HG02870 (cell line): ENCODE measurements around the gene RNF121.

ENCODE experiments used
- ATAC-seq: cut with Tn5 transposase; IDR thresholded peaks from one replicate; pipeline ENCODE4 v1.9.1; 2021; ENCODE audit warnings: mild to moderate bottlenecking, moderate library complexity; ENCODE audit not compliant: unreplicated experiment

Gene RNF121

DNA sequence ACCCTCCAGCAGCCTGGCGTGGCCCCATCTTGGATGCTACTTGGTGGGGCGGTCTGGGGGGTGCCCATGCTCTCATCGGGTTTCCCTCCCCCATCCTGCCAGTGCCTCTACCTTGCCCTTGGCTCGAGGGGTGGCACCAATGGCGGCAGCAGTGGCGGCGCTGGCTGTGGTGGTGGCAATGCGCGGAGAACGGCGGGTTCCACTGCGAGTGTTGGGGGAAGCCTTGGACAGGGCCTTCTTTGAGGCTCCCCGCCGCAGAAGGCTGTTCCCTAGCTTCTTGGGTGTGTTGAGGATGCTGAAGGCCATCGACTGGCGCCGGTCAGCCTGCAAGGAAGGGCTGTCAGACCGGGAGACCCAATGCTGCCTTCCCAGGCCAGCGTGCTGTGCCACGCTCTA is 74.9 kb downstream of the RNF121 start:
- no peak for ATAC-seq

DNA sequence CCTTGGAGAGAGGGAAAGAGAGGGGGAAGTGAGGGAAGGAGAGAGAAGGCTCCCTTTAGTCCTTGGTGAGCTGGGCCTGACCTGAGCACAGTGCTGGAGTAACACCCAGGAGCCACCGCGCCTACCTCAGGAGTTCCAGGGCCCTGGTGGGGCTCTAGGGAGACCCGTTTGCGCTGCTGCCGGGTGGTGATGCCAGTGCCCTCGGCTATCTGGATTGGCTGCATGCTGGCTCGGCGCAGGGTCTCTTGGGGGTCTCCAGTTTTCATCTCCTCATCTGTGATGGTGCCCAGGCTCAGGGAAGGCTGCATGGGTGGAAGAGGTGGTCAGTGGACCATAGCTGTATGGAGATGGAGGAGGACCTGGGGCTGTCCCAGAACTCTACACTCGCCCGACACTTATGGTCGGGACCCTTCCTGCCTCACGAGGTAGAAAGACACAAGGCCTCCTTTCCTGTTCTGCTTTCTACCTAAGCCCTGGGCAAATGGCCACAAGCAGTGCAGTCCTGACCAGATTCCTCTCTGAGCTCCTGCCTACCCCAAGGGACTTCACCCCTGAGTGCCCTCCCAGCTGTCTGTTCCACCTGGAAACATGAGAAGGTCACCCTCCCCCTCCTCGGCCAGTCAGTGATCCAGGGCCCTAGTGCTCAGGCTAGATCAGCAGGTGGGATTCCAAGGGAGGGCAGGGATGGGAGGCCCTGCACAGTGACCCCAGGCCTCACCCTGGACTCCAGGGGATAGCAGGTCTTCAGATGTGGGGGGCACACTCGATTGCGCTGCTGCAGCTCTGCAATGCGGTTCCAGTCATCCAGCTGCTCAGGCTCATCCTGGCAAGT is 75.9 kb downstream of the RNF121 start:
- ATAC-seq: no peak

DNA sequence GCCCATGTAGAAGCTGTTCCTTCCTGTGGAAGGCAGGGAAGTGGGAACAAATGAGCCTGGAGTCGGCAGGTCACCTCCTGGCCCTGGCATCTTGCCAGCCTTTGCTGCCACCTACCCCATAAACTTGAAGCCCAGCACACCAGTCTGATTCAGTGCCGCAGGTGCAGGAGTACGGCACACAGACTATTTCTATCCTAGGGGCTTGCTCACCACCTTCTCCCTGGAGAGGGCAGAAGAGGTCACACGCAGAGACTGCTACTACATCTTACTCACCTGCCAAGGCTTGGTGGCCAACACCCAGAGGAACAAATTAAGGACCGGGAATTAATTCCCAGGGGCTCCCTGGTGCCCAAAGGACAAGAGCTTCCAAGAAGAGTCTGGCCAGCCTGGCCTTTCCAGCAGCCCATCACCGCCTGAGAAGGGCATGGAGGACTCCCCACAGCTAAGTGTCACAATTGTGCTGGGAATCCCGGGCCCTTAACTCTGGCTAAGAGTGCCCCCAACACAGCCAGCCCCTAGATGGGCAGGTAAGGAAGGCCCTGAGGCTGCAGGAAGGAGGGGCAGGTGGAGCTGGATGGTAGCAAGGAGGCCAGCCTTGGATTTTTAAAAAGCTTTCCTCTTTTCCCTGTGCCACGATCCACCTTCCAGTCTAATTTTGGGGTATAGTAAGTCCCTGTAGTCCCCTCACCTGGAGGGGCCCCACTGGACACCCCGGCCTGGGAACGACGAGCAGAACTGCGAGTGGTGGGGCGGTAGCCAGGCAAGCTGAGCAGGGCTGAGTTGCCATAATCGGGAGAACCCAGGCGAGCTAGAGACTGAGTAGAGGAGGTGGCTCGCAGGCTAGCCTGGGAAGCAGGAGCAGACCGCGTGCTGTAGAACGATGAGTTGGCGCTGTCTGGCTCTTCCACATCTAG is 76.8 kb downstream of the RNF121 start:
- no peak for ATAC-seq

DNA sequence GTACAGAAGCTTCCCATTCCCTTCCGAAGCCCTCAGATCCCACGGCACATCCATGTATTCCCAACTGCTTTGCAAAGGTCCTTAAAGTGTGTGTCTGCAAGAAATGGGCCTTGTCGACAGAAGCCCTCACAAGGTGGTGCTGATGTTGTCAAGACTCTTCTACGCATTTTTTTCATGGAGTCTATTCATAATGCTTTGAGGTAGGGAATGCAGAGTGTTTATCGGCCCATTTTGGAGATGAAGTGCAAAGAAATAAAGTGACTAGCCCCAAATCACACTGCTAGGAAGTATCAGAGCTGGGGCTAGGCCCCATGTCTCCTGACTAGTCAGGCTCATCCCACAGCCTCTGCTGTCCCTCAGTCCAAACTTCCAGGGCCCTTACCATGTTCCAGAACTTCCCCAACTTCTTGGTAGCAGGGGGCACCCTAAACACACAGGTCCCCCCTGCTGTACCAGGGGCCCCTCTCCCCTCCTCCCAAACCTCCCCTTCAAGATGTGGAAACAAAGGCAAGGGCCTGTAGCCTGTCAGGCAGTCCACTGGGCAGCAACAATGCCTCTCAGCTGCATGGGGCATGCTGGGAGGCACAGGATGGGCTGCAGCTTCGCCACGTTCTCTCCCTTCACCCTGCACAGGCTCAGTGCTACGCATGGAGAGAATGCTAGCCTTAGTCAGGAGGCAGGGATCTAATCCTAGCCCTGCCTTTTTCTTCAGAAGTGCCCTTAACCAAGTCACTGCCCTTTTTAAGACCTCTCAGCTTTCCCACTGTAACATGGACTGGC is 77.7 kb downstream of the RNF121 start:
- no peak for ATAC-seq

DNA sequence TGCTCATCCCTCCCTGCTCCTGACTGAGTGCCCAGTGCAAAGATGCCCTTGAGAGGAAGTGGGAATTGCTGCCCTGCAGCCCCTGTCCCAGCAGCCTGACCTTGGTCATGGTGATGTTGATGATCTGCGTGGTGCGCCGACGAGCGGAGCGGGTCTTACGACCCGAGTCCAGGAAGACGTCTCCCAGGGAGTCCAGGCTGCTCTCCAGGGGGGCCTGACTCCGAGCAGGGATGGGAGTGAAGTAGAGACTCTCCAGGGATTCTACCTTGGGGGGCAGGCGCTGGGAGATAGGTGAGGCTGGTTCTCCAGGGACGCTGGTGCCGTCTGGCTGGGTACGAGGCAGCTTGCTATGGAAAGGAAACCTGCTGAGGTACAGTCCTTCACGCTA is 78.2 kb downstream of the RNF121 start:
- ATAC-seq: no peak

DNA sequence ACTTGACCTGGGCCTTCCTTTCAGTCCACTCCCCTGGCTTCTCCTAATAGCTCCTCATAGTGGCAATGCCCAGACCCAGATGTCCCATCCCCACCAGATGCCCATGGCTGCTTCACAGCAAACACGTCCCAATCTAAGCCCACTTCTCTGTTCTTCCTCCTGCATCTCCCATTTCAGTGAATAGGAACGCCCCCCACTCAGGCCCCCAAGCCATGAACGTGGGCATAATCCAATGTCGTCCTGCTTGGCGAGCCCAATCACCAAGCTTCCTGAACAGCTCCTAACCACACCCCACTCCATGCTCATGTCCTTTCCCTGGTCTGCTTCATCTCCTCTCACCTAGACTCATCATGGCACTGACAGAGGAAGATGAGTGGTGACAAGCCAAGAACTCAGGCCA is 78.7 kb downstream of the RNF121 start:
- ATAC-seq: no peak

DNA sequence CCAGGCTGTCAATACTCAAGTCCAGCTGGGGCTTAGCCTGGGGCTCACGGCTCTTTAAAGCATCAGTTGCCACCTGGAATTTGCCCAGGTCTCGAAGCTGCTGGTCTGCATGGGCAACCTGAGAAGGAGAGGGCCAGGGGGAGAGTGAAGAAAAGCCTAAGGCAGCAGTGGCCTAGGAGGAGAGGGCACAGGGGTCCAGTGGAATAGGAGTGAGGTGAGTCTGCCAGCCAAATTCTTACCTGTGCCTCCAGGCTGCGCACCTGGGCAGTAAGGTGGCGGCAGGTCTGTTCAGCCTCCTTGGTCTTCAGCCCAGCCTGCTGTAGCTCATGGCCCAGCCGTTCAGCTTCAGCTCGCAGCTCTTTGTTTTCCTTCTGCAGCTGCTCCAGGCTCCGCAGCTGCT is 79.9 kb downstream of the RNF121 start:
- ATAC-seq: no peak

DNA sequence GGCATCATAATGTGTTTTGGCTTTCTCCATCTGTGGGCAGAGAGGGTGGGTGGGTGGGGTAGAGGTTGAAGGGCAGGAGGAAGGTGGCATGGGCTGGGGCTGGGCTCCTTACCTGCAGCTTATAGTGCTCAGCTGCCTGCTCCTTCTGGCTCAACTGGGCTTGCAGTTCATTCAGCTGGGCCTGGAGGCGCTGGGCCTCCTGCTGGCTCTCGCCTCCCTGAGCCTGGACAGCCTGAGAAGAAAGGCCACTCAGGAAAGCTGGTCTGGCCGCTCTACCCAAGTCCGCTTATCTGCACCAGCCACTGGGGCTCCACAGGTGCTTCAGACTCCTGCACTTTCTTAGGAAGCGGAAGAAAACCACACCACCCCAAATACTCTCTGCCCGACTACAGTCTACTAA is 80.3 kb downstream of the RNF121 start:
- ATAC-seq: no peak

DNA sequence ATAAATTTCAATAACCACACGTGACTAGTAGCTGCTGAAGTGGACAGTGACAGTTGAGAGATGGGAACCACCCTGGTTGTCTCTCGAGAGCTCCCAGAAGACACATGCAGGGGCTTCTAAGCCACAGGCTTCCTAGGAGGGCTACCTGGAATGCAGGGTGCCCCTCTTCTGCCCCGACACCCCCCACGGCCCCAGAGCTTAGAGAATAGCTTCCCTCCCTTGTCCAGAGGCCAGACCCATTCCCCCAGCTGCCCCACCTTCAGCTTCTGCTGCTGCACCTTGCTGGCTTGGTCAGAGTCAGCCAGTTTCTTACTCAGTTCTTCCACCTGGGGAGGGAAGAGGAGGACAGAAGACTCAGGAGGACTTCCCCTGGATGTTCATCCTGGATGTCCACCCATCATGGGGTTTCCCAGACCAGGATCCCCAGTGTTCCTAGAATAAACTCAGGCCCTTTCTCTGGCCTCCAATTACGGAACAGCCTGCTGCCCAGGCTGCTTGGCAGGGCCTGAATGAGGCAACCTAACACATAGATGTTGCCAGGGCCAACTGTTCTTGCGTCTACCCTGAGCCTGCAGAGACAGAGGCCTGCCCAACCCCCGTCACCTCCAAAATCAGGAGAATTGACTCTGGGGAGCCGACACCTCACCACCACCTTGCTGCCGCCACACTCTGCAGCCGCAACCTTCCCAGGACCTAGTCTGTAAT is 81.8 kb downstream of the RNF121 start:
- no peak for ATAC-seq

DNA sequence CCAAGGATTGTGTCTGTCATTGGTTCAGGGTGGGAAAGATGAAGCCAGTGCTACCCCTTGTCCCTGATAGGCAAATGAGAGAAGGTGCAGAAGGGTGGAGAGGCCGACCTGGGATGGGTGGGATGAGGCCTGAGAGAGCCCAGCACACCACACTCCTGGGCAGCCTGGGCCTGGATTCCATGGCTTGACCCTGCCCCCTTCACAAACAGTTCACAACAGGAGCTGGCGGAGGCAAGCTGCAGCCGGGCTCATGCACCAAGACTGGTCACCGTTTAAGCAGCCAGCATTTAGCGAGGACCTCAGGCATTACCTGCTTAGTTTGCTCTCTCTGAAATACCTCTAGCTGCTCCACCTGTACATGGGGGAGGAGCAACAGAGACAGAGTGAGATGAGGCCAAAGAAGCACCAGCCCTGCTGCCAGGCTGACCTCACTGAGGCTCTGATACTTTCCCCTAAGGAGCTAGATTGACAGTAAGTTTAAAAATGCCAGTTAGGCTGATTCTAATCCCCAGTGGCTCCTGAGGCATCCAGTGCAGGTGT is 83.3 kb downstream of the RNF121 start:
- ATAC-seq: no peak

DNA sequence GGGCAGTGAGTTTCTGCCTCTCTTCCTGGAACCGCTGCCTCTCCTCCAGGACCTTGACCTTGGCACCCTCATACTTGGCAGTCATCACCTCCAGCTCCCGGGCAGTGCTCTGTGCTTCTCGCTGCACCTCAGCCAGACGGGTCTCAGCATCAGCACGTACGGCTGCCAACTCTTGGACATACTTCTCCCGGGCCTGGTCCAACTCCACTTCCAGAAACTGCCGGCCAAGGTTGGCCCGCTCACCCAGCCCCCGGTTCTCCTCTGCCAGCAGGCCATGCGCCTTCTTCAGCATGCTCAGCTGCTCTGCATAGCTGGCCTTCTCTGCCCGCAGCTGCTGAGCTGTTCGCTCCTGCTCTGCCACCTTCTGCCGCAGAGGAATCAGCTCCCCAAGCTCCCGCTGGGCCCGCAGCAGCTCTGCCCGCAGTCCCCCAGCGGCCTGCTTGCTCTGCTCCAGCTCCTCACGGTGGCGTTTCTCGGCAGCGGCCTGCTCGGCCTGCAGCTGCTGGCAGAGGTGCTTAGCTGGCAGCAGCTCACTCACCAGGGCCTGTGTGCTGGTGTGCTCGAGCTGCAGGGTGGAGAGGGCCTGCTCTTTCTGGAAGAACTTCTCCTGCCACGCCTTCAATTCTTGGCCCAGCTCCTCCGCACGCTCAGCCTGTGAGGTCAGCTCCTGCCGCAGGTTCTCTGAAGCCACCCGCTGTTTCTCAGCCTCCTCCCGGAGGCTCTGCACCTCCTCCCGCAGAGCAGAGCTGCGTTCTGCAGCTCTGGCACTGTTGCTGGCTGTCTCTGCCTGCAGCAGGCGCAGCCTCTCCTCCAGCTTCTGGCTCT is 84.3 kb downstream of the RNF121 start:
- no peak for ATAC-seq

DNA sequence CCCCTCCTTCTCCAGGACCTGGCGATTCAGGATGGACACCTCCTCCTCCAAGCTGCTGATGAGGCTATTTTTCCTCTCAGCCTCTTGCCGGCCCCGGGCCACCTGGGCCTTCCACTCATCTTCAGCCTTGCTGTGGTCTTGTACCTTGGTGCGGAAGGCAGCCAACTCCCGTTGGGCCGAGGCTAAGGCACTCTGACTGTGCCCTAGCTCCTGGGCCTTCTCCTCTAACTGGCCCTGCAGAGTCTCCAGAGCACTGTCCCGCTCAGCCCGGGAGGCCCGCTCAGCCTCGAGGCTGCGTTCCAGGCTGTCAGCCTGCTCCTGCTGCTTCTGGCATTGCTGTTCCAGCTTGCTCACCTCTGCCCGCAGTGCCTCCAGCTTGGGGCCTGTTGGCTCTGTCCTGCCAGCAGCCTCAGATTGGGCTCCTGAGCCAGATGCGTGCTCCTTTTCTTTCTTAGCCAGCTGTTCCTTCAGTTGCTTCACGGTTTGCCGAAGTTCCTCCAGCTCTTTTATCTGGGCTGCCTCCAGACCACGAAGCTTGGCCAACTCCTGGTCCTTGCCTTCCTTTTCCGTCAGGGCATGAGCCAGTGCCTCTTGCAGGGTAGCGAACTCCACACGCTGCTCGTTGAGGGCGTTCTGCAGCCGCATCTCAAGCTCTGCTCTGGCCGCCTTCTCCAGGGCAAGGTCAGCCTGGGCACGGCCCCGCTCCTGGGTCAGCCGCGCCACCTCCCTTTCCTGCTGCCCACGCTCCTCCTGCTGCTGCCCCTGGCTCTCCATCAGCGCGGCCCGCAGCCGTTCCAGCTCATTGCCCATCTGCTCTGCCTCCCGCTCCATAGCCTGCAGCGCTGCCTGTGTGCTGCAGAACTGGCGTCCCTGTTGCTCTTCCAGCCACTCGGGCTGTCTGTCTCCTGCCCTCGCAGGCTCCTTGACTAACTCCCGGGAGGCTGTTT is 85.2 kb downstream of the RNF121 start:
- ATAC-seq: no peak

DNA sequence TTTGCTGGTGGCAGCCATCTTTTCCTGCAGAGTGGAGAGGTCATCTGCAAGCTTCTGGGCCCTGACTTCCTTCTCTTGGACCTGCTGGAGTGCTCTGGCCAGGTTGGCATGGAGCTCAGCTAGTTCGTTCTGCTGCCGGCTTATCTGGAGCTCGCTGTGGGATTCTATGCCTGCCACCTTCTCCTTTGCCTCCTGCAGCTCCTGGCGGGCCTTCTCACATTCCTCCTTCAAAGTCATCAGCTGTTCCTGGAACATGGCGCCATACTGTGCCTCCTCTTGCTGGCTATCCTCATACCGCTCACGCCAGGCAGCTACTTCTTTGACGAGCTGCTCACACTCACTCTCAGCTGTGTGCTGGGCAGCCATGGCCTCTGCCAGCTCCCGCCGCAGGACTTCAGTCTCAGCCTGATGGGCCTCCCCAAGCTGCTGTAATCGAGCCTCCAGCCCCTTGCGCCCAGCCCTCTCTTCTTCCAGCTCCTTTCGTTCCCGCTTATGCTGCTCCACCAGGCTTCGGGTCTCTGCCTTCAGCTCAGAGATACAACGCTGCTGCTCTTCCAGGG is 86.0 kb downstream of the RNF121 start:
- ATAC-seq: no peak

DNA sequence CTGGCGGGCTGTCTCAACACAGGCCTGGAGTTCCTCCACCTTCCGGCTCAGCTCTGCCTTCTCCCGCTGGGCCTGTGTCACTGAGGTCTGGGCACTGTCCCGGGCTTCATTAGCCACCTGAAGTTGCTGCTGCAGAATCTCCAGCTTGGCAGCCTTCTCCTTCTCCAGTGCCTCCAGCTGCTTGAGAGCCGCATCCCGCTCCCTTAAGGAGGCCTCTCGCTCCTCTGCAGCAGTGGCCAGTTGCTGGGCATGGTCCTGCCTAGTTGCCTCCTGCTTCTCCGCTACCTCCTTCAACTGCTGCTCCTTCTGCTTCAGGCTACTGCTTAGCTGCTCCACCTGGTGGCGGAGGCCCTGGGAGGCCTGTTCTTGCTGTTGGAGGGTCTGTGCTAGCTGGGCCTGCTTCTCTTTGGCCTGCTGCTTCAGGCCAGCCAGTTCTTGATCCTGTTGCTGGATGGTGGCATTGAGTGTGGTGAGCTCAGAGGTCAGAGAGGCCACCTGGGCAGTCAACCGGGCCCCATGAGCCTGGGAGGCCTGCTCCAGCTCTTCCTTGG is 86.7 kb downstream of the RNF121 start:
- ATAC-seq: no peak

DNA sequence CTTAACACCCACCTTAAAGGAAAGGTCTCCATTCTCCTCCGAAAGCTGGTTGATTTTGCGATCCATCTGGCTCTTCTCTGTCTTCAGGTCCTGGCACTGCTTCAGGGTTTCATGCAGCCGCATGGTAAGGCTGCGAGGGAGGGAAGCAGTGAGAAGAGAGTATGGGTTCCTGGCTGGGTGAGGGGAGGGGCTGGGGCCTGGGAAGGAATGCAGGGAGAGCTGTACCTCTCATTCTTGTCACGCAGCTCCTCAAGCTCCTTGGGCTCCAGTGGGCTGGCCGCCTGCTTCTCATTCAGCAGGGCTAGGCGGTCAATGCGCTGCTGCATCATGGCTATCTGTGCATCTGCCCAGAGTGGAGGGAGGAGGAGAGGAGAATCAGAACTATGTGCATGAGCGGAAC is 89.3 kb downstream of the RNF121 start:
- no peak for ATAC-seq

DNA sequence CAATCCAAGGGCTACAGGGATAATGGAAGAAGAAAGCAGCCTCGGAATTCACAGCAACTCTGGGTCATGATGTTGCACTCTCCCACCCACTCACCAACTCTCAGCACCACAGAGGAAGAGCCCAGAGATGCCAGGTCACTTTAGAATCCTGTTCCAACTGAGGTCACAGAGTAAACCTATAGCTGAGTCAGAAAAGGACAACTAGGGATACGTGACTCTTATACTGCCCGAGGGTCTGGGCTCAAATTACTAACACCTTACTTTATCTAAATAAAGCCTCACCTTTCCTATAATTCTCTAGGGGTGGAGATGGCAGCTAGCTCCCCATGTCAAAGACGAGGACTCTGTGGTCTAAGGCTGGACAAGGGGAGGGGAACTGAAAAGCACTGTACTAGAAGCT is 94.5 kb downstream of the RNF121 start:
- ATAC-seq: no peak

DNA sequence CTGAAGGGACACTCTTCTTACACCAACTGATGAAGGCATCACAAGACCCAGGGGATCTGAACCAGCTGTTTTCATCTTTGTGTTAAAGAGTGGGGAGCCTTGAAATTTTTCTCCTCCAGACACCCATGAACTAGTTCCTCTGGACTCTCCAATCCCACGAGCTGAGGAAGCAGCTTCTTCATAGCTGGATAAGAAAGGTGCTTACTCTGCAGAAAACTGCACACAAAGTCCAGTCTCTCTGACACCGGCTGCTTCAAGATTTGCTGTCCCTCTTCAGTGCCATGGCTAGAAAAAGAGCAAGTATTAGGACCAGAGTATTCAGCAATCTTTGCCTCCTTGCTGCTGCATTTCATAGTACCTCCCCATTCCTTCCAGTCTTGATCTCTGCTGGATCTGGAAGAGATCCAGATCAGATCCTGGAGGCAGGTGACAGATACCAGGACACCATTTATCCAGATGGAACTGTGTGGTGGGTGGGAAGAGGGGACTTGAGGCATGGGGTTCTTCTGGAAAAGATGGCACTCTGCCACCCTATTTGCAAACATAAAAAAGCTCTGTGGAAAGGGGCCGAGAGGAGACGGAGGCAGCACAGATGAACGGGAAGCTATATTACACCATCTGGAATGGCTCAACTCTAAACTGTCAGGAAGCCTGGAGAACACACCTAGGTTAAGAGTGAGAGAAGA is 95.4 kb downstream of the RNF121 start:
- no peak for ATAC-seq
